ENCODE data around the gene PCDHGB3.
"Not testable (repeated sequence)": the region's sequence is repeated elsewhere in the genome, so short reads cannot be mapped to it uniquely, and the experiment has no call there.

The PCDHGB3 gene

GRCh38 chr5:141389153-141390042, 19.4 kb downstream of the PCDHGB3 start:
- DNase-seq (ENCODE audit: extremely low read depth in 1 of 2, low read depth in 1 of 2) = no peak

GRCh38 chr5:141392429-141393198, 22.6 kb downstream of the PCDHGB3 start, which contains the start of gene PCDHGA8:
Gene PCDHGA8 (plus strand): TSS chr5:141392633. CDS start chr5:141392814, 181 bp downstream.
- DNase-seq (ENCODE audit: extremely low read depth in 1 of 2, low read depth in 1 of 2) = no peak

GRCh38 chr5:141393267-141393666, 23.2 kb downstream of the PCDHGB3 start:
- DNase-seq (ENCODE audit: extremely low read depth in 1 of 2, low read depth in 1 of 2) = no peak

GRCh38 chr5:141394401-141395187, 24.6 kb downstream of the PCDHGB3 start:
- DNase-seq (ENCODE audit: extremely low read depth in 1 of 2, low read depth in 1 of 2) = not testable (repeated sequence)

GRCh38 chr5:141397756-141398551, 27.9 kb downstream of the PCDHGB3 start, which contains the start of gene PCDHGB5:
Gene PCDHGB5 (plus strand): TSS chr5:141397947. CDS start chr5:141398128, 181 bp downstream.
- DNase-seq (ENCODE audit: extremely low read depth in 1 of 2, low read depth in 1 of 2) = not testable (repeated sequence)

- no peak for DNase-seq (ENCODE audit: extremely low read depth in 1 of 2, low read depth in 1 of 2)
Measured at GRCh38 chr5:141398608-141399007, 28.6 kb downstream of the PCDHGB3 start.

GRCh38 chr5:141399555-141400258, 29.7 kb downstream of the PCDHGB3 start:
- no peak for DNase-seq (ENCODE audit: extremely low read depth in 1 of 2, low read depth in 1 of 2)

- DNase-seq (ENCODE audit: extremely low read depth in 1 of 2, low read depth in 1 of 2) = no peak
Measured at GRCh38 chr5:141402553-141403243, 32.7 kb downstream of the PCDHGB3 start, which contains the start of gene PCDHGA9. Gene PCDHGA9 (plus strand): TSS chr5:141402778. CDS start chr5:141402953, 175 bp downstream.

GRCh38 chr5:141403387-141403786, 33.3 kb downstream of the PCDHGB3 start:
- no peak for DNase-seq (ENCODE audit: extremely low read depth in 1 of 2, low read depth in 1 of 2)

- DNase-seq (ENCODE audit: extremely low read depth in 1 of 2, low read depth in 1 of 2) = not testable (repeated sequence)
Measured at GRCh38 chr5:141407790-141408505, 37.9 kb downstream of the PCDHGB3 start, which contains the start of gene PCDHGB6. Gene PCDHGB6 (plus strand): TSS chr5:141408021. CDS start chr5:141408203, 182 bp downstream.

GRCh38 chr5:141409598-141410306, 39.7 kb downstream of the PCDHGB3 start:
- DNase-seq (ENCODE audit: extremely low read depth in 1 of 2, low read depth in 1 of 2) = no peak

GRCh38 chr5:141411575-141411974, 41.5 kb downstream of the PCDHGB3 start:
- no peak for DNase-seq (ENCODE audit: extremely low read depth in 1 of 2, low read depth in 1 of 2)

GRCh38 chr5:141412854-141413539, 43.0 kb downstream of the PCDHGB3 start, which contains the start of gene PCDHGA10:
Gene PCDHGA10 (plus strand): TSS chr5:141412987. CDS start chr5:141413176, 189 bp downstream.
- peak in 1 of 2 donors; percentile 25 for DNase-seq (ENCODE audit: extremely low read depth in 1 of 2, low read depth in 1 of 2)

- no peak for DNase-seq (ENCODE audit: extremely low read depth in 1 of 2, low read depth in 1 of 2)
Measured at GRCh38 chr5:141413540-141414069, 43.6 kb downstream of the PCDHGB3 start.

- DNase-seq (ENCODE audit: extremely low read depth in 1 of 2, low read depth in 1 of 2) = not testable (repeated sequence)
Measured at GRCh38 chr5:141414548-141415274, 44.7 kb downstream of the PCDHGB3 start.

- not testable (repeated sequence) for DNase-seq (ENCODE audit: extremely low read depth in 1 of 2, low read depth in 1 of 2)
Measured at GRCh38 chr5:141415275-141415618, 45.2 kb downstream of the PCDHGB3 start.

Data from stimulated activated CD8-positive, alpha-beta memory T cell treated with anti-CD3 and anti-CD28 coated beads, Interleukin-7, amount 100 ng/mL, for 48 hours (primary cell).